Breast epithelium (tissue), 3 donors: Measurements from ENCODE around the gene SRGAP3.

Experiments
- CTCF ChIP-seq, 3 donors: fragments of 450-650 bp; IDR thresholded peaks; one replicate each; pipeline ENCODE4 v1.5.1; 2016 to 2017; ENCODE audit warnings: antibody characterized with exemption in 3 of 3, mild to moderate bottlenecking in 3 of 3, moderate library complexity in 3 of 3
- POLR2A ChIP-seq: fragments of 450-650 bp; IDR thresholded peaks from one replicate; pipeline ENCODE4 v1.6.1; 2016; ENCODE audit warnings: antibody characterized with exemption, mild to moderate bottlenecking, moderate library complexity
- POLR2AphosphoS5 ChIP-seq, 3 donors: sonication (generic); formaldehyde crosslinking; IDR thresholded peaks; one replicate each; pipeline ENCODE4 v1.6.1; 2017; ENCODE audit warnings: antibody characterized with exemption in 3 of 3

DNA sequence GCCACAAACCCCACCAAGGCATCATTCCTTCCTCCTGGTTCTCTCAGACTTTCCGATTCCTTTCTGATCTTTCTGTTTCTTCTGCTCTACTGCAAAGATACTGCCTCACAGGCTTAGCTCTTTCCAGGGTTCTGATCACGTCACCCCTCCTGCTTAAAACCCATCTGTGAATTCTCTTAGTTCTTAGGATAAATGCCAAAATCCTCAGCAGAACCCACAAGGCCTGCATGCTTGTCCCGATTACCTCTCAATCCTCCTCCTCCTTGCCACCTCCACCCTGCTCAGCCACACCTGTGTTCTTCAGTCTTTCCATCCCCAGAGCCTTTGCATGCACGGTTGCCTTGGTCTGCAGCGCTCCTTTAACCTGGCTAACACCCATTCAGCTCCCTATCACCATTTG, 84.0 kb downstream of the SRGAP3 start:
- TF ChIP-seq CTCF (IDR thresholded peaks at IDR 0.05) = no peak
- no peak for TF ChIP-seq POLR2AphosphoS5 (IDR thresholded peaks at IDR 0.05)
- TF ChIP-seq POLR2A = no peak
